ENCODE results near the gene CKS2.

CKS2 gene

DNA sequence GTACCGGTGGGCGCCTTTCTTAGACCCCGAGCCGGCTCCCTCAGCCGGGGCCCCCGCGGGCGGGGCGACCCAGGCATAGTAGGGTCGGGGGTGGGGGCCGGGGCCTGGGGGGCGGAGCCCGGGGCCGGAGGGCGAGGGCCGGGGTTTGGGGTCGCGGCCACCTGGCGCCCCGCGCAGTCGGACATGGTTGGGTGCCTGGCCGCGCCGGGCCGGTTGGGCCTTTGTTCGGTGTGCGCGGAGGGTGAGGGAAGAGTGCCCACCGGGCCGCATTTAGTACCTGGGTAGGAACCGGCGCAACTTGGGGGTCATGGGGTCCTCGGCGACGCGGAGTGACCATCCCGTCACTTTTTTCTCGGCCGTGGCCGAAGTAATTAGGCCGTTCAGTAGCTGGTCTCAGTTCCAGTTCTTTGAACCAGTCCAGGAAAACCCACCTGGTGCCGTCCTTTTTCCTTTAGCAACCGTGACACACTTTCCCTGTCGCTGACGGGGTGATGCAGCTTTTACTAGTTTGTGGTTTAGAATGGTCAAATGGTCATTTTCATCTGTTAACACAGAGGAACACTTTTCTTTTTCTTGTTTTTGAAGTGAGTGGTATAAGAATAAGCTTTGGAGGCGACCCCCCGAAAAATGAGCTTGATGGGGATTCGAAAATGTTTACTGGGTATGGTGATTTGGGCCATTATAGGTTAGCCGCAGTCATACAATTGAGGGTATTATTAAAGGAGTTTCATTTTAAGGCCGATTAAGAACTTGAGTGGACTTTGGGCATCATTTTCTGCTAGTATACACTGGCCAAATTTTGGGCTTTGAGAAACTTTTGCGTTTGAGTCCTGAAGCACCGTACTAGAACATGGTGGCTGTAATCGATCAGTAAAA lies 589 bp downstream of the CKS2 start:
- DNase-seq (ENCODE audit: low spot score), result no peak
- TF ChIP-seq, protein P1, sequence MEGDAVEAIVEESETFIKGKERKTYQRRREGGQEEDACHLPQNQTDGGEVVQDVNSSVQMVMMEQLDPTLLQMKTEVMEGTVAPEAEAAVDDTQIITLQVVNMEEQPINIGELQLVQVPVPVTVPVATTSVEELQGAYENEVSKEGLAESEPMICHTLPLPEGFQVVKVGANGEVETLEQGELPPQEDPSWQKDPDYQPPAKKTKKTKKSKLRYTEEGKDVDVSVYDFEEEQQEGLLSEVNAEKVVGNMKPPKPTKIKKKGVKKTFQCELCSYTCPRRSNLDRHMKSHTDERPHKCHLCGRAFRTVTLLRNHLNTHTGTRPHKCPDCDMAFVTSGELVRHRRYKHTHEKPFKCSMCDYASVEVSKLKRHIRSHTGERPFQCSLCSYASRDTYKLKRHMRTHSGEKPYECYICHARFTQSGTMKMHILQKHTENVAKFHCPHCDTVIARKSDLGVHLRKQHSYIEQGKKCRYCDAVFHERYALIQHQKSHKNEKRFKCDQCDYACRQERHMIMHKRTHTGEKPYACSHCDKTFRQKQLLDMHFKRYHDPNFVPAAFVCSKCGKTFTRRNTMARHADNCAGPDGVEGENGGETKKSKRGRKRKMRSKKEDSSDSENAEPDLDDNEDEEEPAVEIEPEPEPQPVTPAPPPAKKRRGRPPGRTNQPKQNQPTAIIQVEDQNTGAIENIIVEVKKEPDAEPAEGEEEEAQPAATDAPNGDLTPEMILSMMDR (IDR thresholded peaks at IDR 0.05; ENCODE audit: borderline replicate concordance, control extremely low read depth, extremely low read depth, insufficient read depth, missing control alignments), result no peak
- in situ Hi-C loops (cut with MboI; ENCODE audit: low sequenced_read_pairs, unreplicated experiment), result no loop called here

DNA sequence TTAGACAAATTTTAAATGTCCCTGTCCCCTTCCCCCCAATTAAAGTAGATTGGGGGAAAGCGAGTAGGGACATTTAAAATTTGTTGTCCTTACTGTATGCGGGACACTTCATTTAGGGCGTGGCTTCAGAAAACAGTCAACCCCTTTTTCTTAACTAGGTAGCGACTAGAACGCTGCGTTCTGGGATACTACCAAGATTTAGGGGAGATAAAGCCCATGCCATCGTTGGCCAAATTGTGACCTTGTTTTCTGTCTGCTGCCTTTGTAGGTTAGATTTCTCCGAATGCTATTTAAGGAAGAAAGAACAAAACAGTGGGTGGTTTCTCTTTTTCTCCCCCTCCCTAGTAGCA lies 1.2 kb downstream of the CKS2 start:
- in situ Hi-C loops (cut with MboI; ENCODE audit: low sequenced_read_pairs, unreplicated experiment), result no loop called here
- no peak for DNase-seq (ENCODE audit: low spot score)
- TF ChIP-seq, protein P1 (IDR thresholded peaks at IDR 0.05; ENCODE audit: borderline replicate concordance, control extremely low read depth, extremely low read depth, insufficient read depth, missing control alignments), result no peak

DNA sequence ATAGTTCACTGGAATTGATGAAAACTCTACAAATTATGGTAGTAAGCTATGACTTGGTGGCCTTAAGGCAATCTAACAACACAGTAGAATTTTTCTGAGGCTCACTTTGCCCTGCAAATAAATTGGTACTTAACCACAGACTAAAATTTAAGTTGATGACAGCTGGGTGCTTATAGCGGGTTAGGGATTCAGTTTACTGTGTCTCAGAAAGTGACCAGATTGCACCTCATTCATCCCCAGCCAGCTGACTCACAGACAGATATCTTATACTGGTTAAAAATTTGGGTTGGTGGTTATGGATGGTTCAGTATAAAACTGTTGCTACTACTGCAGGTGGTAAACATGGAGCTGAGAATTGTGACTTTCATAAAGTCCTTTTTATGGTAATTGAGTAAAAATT lies 2.8 kb downstream of the CKS2 start:
- in situ Hi-C loops (cut with MboI; ENCODE audit: low sequenced_read_pairs, unreplicated experiment), result no loop called here
- DNase-seq (ENCODE audit: low spot score), result no peak
- TF ChIP-seq, protein P1 (IDR thresholded peaks at IDR 0.05; ENCODE audit: borderline replicate concordance, control extremely low read depth, extremely low read depth, insufficient read depth, missing control alignments), result no peak

DNA sequence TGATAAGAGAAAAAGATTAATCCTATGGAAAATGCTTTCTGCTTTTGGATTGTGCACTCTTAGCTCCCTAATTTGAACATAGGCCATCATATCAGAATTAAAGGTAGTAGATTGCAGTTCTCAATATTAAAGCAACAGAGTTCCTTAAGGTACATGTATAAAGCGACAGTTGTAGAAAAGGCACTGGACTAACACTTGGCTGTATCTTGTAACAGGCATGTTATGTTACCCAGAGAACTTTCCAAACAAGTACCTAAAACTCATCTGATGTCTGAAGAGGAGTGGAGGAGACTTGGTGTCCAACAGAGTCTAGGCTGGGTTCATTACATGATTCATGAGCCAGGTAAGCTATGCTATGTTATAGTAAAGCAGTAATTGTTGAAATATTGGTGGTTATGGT lies 4.0 kb downstream of the CKS2 start:
- no peak for DNase-seq (ENCODE audit: low spot score)
- TF ChIP-seq, protein P1 (IDR thresholded peaks at IDR 0.05; ENCODE audit: borderline replicate concordance, control extremely low read depth, extremely low read depth, insufficient read depth, missing control alignments), result no peak
- in situ Hi-C loops (cut with MboI; ENCODE audit: low sequenced_read_pairs, unreplicated experiment), result no loop called here

DNA sequence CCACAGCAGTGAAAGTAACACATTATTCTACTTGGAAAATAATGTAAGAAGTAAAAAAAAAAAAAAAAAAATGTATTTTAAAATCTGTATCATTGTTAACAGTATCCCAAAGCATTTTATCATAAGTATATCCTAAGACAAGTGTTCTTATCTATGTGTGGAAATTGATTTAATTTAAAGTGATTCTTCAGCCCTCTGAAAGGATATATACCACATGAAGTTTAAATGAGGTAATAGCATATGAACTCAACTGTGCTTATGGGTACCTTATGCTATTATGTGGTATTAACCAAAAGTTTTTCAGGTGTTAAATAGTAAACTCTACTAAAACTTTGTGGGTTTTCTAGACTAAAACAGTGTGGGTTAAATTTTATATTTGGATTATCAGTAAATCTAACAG lies 4.5 kb downstream of the CKS2 start:
- in situ Hi-C loops (cut with MboI; ENCODE audit: low sequenced_read_pairs, unreplicated experiment), result no loop called here
- no peak for DNase-seq (ENCODE audit: low spot score)
- TF ChIP-seq, protein P1 (IDR thresholded peaks at IDR 0.05; ENCODE audit: borderline replicate concordance, control extremely low read depth, extremely low read depth, insufficient read depth, missing control alignments), result no peak

DNA sequence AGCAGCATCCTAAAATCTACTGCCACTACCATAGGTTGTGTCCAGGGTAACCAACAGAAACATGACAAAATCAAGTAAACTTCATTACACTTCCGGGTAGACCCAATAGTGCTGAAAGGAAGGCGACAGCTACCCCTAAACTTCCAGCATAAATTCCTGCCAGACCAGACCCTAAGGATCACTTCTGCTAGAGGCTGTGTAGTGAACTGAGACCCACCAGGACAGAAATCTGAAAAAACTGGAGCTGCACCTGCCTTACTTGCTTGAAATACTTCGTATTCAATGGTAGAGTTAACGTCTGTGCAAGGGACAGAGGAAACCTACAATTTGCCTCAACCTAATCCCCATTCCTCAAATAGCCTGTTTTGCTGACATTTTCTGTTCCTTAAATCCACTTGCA lies 6.3 kb downstream of the CKS2 start:
- in situ Hi-C loops (cut with MboI; ENCODE audit: low sequenced_read_pairs, unreplicated experiment), result no loop called here
- TF ChIP-seq, protein P1 (IDR thresholded peaks at IDR 0.05; ENCODE audit: borderline replicate concordance, control extremely low read depth, extremely low read depth, insufficient read depth, missing control alignments), result no peak
- DNase-seq (ENCODE audit: low spot score), result no peak
